DMS114 treated with DMSO at 0.1 percent for 48 hours (cell line): ENCODE results near the gene PLK2.

Source experiments
- DNase-seq: peaks from one replicate; lab custom pipeline; 2025; ENCODE audit not compliant: unreplicated experiment; lab: John Stamatoyannopoulos, UW

PLK2 gene

DNA sequence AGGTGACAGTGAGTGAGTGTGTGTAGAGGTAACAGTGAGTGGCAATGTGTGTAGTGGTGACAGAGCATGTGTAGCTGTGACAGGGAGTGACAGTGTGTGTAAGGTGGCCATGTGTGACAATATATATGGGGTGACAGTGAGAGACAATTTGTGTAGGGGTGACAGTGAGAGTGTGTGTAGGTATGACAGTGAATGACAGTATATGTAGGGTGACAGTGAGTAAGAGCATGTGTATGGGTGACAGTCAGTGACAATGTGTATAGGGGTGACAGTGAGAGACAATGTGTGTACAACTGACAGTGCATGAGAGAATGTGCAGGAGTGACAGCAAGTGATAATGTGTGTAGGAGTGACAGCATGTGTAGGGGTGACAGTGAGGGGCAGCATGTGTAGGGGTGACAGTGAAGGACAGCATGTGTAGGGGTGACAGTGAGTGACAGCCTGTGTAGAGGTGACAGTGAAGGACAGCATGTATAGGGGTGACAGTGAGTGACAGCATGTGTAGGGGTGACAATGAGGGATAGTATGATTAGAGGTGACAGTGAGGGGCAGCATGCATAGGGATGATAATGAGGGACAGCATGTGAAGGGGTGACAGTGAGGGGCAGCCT, 21.3 kb upstream of the PLK2 start:
- DNase-seq = no peak

DNA sequence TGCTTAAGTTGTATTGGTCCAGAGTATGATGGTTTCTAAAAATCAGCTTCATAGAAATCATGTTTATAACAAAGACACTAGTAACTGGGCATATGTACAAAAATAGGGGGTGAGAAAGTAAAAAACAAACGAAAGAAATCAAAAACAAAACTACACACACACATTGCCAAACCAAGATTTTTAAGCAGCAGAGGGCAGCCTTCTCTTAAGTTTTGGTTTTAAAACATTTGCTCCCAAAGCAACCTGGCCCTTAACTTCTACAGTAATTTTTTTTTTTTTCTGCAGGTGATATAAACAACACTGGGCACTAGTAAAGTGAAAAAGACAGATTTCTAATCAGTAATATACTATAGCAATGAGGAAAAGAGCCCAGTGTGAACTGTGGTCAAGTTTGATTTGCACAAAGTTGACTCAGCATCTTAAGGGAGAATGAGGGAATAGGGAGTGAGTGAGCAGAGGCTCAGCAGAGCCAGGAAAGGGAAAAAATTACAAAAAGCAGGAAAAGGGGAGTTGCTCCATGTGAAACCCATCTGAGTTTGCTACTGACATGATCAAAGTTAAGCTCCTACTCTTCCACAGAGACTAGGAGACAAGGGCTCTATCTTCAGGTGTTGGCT, 18.0 kb upstream of the PLK2 start:
- no peak for DNase-seq

DNA sequence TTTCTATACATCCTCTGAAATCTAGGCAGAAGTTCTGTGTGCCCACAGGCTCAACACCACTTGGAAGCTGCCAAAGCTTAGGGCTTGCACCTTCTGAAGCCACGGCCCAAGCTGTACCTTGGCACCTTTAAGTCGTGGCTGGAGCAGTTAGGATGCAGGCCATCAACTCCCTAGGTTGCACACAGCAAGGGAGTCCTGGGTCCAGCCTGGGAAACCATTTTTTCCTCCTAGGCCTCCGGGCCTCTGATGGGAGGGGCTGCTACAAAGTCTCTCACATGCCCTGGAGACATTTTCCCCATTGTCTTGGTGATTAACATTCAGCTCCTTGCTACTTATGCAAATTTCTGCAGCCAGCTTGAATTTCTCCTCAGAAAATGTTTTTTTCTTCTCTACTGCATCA, 15.5 kb upstream of the PLK2 start:
- DNase-seq = no peak

DNA sequence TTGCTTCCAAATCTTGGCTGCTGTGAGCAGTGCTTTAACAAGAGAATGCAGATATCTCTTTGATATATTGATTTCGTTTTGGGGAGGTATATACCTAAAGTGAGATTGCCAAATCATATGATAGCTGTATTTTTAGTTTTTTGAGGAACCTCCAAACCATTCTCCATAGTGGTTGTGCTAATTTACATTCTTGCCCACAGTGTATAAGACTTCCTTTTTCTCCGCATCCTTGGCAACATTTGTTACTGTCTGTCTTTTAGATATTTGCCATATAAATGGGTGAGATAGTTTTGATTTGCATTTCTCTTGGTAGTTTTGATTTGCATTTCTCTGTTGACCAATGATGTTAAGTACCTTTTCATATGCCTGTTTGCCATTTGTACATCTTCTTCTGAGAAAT, 10.0 kb upstream of the PLK2 start:
- no peak for DNase-seq

DNA sequence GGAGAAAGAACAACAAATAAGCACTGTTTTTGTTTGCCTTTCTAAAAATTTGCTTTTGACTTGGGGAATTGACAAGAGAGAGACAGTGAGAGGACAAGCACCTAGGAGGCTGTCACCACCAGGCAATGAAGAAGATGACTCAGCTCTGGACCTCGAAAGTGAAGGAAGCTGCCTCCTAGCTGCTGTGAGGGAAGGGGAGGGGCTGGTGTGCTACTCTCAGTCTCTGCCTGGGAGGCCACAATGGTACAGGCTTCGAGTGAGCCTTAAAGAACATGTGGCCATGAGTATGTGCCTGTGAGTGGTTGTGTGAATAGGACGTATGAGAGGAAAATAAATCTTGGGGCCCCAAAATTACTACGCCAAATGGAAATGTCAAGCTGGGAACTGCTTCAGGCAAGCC, 7.1 kb upstream of the PLK2 start:
- DNase-seq = no peak

DNA sequence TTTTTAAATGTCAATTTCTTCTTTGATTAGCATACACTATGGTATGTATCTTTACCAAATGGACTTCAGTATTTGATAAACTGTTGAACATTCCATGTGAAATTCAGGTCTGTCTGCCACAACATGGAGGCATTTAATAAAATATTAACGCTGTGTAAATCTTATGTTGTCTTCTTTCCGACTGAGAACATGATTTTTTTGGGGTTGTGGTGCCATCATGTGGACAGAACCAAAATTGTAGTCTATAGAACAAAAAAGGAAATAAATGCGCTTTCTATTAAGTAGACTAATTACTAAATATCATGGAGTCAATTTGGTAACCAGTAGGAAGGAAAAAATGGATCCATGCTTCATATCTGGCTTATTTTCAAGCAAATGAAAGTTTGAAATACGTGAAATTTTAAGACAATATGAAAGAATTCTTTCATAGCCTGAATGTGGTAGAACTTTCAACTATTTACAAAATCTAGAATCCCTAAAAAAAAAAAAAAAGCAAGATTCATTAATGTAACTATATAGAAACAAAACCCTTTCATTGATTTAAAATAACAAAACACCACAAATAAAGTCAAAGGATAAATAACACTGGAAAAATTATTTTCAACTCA, 2.8 kb upstream of the PLK2 start:
- DNase-seq = peak; percentile 9

DNA sequence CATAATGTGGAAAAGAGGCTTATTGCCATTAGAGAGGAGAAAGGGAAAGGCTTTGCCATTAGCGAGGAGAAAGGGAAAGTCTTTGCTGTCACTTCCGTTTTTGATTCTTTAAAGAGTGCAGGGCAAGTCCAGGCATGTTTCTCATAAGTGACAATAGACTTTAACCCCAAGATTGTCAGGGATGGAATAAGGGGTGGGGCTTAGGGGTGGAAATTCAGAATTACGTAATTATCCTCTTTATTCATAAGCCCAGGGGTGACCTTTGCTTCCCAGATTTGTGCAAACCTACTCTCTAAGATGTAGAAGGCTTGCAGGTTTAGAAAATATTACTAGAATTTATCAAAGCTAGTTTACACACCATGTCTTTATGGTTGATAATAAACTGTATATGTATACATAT, 2.3 kb upstream of the PLK2 start:
- no peak for DNase-seq

DNA sequence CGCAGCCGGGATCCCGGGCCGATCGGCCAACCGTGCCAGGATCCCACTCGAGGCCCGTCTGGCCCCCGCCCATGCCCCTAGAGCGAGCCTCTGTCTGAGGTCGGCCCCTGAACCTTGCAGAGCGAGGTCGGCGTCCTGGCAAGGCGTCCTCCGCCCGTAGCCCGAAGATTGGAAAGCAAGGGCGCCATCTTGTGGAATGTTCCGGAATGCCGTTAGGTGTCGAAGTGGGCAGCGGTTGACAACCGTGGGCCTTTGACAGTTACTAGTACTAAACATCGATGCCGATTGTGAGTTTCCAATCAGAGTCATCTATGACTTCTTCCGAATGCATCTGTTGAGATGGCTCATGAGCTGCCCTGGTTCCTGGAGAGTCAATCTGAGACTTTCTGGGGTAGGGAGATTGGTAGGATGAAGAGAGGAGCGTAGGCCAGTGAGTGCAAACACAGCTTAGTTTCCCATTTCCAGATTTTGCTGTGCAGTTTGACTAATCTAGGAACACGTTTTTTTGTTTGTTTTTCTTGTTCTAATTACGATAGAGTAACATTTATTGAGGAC, 923 bp upstream of the PLK2 start:
- DNase-seq = peak; percentile 66

DNA sequence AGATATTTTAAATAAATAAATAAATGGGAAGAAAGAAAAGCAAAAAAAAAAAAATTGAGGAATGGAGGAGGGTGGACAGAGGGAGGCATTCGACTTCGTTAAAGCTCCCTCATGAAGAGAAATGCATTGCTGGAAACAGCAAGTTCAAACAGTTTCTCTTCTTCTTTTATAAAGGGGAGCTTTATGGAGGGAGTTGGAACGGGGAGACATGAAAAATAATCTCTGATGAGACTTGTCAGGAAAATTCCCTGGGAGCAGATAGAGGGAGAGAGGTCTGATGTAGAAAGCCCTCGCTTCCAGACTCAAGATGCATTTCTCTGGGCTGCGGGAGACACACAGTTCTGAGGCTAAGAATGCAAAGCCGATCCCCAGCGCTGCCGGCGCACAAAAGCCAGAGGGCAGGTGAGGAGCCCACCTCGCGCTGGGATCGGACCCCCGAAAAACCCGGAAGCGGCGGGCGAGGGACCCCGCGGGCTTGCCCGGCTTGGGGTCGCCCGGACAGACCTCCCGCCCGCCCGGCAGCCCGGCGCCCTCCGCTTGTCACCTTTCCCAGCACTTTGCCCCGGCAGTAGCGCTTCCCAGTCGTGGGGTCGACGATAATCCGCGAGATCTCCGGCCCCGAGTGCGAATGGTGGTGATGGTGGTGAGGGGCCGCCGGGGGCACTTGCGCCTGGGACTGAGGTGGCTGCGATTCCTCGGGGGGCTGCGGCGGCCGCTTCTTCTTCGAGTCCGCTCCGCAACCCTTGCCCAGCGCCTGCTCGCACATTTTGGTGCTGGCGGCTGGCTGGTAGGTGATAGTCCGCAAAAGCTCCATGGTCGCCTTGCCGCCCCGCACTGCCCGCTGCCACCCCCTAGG, 512 bp downstream of the PLK2 start:
- no peak for DNase-seq

DNA sequence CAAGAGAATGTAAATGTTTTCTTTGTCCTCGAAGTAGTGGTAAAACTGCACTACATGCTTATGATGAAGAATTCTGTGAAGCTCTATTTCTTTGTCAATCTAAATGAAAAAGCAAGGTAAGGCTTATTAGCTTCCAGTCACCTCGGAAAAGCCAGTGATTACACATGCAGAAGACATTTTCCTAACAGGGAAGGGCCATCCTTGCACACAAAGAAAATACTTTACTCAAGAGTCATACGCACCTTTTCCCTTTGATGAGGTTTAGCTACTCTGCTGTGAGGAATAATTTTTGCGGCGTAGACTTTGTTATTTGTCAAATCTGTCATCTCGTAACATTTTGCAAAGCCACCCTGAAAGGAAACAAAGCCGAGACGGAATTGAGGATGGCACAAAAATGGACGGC, 1.1 kb downstream of the PLK2 start:
- no peak for DNase-seq

DNA sequence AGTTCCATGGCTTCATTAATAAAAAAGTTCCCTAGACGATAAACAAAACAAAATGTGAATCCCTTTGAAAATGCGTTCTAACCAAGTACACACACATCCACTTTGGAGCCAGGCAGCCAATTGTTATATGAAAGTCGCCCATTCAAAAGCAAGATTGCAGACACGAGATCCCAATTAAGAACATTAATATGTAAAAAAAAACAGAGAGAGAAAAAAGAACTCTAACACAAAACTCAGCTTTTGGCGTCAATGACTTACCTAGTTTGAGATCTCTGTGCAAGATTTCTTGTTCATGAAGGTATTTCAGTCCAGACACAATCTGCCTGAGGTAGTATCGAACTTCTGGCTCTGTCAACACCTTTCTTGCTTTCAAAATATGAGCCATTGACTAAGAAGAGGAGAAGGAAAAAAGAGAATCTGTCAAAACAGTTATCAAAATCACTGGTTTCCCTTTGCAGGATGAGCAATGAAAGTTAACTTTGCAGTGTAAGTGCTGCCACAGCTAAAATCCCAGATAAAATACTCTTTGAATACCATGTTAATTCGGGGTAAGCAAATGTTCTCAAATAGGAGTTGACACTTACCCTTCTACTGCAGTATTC, 1.6 kb downstream of the PLK2 start:
- DNase-seq = no peak

DNA sequence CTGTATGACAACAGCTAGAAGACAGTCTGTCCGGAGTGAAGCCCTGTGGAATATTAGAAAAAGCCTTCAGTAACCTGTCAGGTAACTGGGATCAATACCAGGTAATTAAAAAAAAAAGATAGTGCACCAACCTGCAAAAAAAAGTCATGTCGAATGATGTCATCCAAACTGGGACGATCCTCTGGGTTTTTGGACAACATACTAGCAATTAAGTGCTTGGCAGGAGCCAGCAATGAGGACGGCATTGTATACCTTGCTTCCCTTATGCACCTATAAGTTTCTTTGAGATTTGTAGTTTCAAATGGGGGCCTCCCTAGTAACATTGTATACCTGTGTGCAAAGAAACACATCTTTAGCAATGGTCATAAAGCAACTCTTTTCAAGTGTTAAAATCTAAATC, 2.8 kb downstream of the PLK2 start:
- DNase-seq = no peak

DNA sequence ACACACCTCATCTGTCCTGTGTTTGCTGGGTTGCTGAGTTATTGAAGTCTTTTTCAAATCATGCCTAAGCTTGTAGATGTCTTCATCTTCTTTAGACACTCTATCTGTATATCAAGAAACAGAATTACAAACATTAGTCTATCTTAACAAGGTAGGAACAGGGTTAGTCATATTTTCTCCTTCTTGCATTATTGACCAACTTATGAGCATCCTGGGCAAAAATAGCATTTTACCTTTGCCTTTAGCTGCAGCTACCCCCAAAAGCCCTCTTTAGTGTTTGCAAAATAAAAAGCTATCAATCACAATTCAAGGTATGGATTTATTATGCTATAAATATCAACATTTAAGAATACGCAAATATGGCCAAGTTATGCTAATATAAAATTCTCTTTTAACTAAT, 3.4 kb downstream of the PLK2 start:
- DNase-seq = no peak

DNA sequence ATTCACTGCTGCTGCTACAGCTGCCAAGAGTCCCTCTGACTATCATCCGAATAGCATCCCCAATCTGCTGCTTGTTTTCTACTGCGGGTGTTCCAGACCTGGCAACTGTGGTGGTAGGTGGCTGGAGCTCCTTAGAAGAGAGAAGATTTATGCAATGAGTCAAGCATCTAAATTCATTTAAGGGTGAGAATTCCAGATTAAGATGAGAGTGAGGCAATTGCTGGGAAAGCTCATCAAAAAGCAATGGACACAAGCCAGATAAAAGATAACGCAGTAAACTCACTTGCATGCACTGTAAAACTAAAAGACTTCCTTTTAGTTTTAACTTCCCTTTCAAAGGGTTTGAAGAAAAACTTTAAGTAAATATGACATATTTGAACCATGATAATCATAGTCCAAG, 3.9 kb downstream of the PLK2 start:
- DNase-seq = no peak

DNA sequence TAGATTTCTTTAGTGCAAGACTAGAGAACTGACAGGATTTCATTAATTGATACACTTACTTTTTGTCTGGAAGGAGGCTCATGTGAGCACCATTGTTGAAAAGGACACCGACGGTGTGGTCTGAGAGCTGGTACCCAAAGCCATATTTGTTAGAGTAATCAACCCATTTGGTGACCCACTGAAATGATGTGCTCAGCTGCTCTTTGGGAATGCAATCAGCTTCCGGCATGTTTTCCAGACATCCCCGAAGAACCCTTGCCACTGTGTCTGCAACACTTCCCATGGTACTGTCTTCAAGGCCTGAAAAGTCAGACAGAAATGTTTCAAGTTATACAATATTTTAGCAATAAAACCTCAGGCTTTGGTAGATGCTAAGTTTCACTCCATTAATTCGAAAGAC, 4.4 kb downstream of the PLK2 start:
- no peak for DNase-seq

DNA sequence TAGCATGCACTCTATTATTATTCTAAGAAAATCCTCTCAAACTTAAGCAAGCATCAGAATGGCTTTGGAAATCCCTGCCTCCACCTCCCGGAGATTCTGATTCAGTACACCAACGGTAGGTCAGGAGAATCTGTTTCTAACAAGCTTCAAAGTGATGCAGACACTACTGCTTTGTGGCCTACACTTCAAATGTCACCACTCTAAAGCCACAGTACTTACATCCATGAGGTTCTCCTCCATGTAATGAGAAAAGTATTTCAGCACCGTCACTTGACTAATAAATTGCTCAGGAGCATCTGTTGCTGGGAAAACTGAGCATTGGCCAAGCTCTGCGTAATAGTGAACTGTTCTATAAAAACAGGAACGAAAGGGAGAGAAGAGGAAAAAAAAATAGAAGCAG, 4.8 kb downstream of the PLK2 start:
- DNase-seq = no peak

DNA sequence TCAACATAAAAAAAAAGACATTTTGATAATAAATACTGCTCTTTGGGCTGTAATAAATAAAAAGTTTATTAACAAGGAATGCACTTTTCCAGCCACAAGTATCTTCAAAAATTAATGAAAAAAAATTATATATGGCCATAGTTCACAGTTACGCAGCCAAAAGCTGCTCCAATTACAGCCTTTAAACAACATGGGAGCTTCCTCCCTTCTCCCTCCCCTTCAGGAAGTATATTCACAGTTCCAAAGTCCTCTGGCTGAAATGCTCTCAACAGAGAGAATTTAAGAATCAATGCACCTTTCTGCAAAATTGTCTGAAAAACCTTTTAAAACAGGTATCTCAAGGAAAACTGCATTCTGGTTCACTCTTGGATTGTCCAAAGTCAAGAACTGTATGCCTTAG, 5.9 kb downstream of the PLK2 start:
- no peak for DNase-seq

DNA sequence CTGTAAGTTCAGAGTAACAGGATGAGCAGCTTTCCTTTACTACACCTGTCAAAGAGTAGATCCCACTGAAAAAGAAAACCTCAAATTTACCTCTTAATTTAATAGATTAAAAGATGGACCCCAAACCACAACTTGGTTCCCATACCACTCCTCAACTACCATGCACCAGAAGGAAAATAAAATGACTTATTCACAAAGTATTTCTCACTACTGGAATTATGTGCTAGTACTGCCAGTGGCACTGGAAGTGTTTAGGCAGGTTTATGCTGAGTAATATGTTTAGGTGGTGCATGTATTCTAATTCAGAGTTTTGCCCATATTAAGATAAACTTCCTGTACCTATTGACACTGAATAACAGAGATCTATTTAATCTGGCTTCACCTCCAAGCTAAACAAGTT, 6.6 kb downstream of the PLK2 start:
- no peak for DNase-seq

DNA sequence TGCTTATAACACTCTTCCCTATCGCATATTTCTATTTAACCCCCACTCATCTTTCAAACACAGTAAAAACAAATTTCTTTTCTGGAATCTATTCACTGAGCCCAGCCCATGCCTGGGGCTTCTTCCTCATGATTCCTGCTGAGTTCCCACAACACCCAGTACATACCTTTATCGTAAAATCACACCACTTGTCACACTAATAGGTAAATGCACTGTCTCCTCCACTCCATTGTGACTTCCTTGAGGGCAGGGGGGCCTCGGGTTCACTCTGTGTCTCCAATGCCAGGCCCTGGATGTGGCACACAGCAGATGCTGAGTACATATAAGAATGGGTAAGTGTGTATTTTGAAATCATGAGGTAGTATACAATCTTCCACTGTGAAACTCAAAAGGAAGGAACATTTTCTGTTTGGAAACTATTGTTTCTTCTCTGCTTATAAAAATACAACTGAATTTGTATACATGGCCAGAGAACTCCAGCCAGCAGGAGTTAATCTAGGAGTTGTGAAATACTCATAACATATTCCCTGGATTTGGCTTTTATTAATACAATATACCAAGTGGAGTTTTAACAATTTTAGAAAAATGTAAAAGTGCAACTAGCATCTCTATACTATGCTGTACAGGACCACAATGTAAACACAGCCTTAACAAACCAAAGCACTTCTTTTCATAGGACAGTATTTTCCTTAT, 7.2 kb downstream of the PLK2 start:
- DNase-seq = no peak

DNA sequence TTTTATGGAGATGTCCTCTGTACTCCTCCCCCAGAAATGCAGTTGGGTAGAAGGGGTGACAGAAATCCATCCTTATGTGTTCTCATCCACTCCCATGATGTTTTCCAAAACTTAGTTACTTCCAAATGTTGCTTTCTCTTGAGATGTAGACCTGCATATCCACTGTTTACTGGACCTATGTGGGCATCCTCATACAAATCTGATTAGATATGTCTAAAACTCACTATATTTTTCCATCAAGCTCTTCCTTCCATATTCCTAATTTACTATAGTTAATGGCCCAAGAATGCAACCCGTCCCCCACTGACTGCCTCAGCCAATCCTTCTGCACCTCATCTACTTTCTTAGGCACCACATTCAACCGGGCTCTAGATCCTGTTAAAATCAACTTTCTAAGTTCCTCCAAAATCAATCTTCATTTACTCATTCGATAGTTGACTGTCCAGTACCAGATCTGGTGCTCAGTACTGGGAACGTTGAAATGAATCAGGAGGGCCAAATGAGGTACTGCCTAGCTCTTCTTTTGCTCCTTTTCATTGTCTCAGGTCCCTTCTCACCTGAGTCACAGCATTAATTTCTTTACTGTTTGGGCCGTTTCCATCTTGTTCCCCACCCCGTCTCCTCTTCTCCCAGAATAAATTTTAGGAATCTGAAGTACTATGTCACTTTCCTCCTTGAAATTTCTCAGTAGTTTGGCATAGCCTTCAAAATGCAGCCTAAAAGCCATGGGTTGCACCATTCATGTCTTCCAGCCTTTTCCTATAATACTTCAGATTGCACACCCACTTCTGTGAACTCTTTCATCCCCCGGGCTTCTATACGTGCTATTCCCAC, 7.9 kb downstream of the PLK2 start:
- DNase-seq = no peak
